Mesenchymal stem cell (in vitro differentiated cells and primary cell): Measurements from ENCODE around the gene FILIP1L.

Experiments used
- DNase-seq: peaks from one replicate; pipeline ENCODE4 v3.0.0-alpha.2; 2013
- H2AFZ ChIP-seq: one replicate; pipeline ENCODE4 v1.6.1; 2013; ENCODE audit warnings: low read depth, mild to moderate bottlenecking, control low read depth, inconsistent platforms, low read length, moderate library complexity
- H2AK5ac ChIP-seq: 2 replicates; pipeline ENCODE4 v1.6.1; 2013; ENCODE audit warnings: low read length, moderate library complexity, mild to moderate bottlenecking, inconsistent platforms; ENCODE audit not compliant: severe bottlenecking
- H2BK120ac ChIP-seq: one replicate; pipeline ENCODE4 v1.6.1; 2013; ENCODE audit warnings: low read depth, mild to moderate bottlenecking, inconsistent platforms, low read length, moderate library complexity
- H2BK12ac ChIP-seq, 2 experiments: one replicate each; pipeline ENCODE4 v1.6.1; 2013; ENCODE audit warnings: inconsistent platforms in 2 of 2, low read length in 2 of 2, mild to moderate bottlenecking in 2 of 2, moderate library complexity in 2 of 2, control low read depth in 1 of 2
- H2BK15ac ChIP-seq: one replicate; pipeline ENCODE4 v1.6.1; 2013; ENCODE audit warnings: mild to moderate bottlenecking, low read depth, inconsistent platforms; ENCODE audit not compliant: poor library complexity, severe bottlenecking
- H2BK5ac ChIP-seq: 2 replicates; pipeline ENCODE4 v1.6.1; 2013; ENCODE audit warnings: low read depth, mild to moderate bottlenecking, low read length, control low read depth, inconsistent platforms; ENCODE audit not compliant: poor library complexity, severe bottlenecking
- H3K14ac ChIP-seq, 2 experiments: one replicate each; pipeline ENCODE4 v1.6.1; 2013; ENCODE audit warnings: inconsistent platforms in 2 of 2, low read length in 2 of 2, control low read depth in 1 of 2, mild to moderate bottlenecking in 1 of 2, moderate library complexity in 1 of 2
- H3K18ac ChIP-seq, 2 experiments: one replicate each; pipeline ENCODE4 v1.6.1; 2013; ENCODE audit warnings: inconsistent platforms in 2 of 2, low read length in 2 of 2, control low read depth in 1 of 2, low read depth in 1 of 2, mild to moderate bottlenecking in 1 of 2
- H3K23ac ChIP-seq, 2 experiments: one replicate each; pipeline ENCODE4 v1.6.1; 2013; ENCODE audit warnings: inconsistent platforms in 2 of 2, low read length in 2 of 2, mild to moderate bottlenecking in 2 of 2, moderate library complexity in 2 of 2, control low read depth in 1 of 2
- H3K27ac ChIP-seq: 2 replicates; pipeline ENCODE4 v1.5.1; 2013; ENCODE audit warnings: mild to moderate bottlenecking, moderate library complexity, low read length, control low read depth, inconsistent platforms; ENCODE audit not compliant: poor library complexity, severe bottlenecking
- H3K27me3 ChIP-seq, 2 experiments: 2 replicates each; pipeline versions ENCODE4 v1.6.1 to v1.7.0; 2013; ENCODE audit warnings: low read length in 2 of 2, mild to moderate bottlenecking in 2 of 2, moderate library complexity in 2 of 2, control low read depth in 1 of 2, inconsistent platforms in 1 of 2; ENCODE audit not compliant: control insufficient read depth in 1 of 2, insufficient read depth in 1 of 2
- H3K36me3 ChIP-seq, 2 experiments: 2 replicates each; pipeline versions ENCODE4 v1.6.1 to v1.7.0; 2013; ENCODE audit warnings: low read length in 2 of 2, control low read depth in 1 of 2, inconsistent platforms in 1 of 2, low read depth in 1 of 2, mild to moderate bottlenecking in 1 of 2; ENCODE audit not compliant: insufficient read depth in 2 of 2, control insufficient read depth in 1 of 2
- H3K4ac ChIP-seq, 2 experiments: one replicate each; pipeline ENCODE4 v1.6.1; 2013; ENCODE audit warnings: inconsistent platforms in 2 of 2, low read length in 2 of 2, mild to moderate bottlenecking in 2 of 2, moderate library complexity in 2 of 2, control low read depth in 1 of 2, low read depth in 1 of 2
- H3K4me1 ChIP-seq: 2 replicates; pipeline ENCODE4 v1.6.1; 2013; ENCODE audit warnings: low read depth, low read length, control low read depth; ENCODE audit not compliant: control insufficient read depth, insufficient read depth
- H3K4me2 ChIP-seq: 2 replicates; pipeline ENCODE4 v1.6.1; 2013; ENCODE audit warnings: low read length, mild to moderate bottlenecking, inconsistent platforms; ENCODE audit not compliant: poor library complexity, severe bottlenecking
- H3K4me3 ChIP-seq, 2 experiments: 2 replicates each; pipeline versions ENCODE4 v1.5.1 to v1.7.0; 2013; ENCODE audit warnings: low read length in 2 of 2, mild to moderate bottlenecking in 2 of 2, control low read depth in 1 of 2, low read depth in 1 of 2; ENCODE audit not compliant: insufficient read depth in 1 of 2
- H3K79me1 ChIP-seq: replicated peaks from 2 replicates; pipeline ENCODE4 v1.6.1; 2013; ENCODE audit warnings: mild to moderate bottlenecking, control low read depth, low read length, inconsistent platforms; ENCODE audit not compliant: poor library complexity, severe bottlenecking
- H3K9ac ChIP-seq: 2 replicates; pipeline ENCODE4 v1.7.0; 2013; ENCODE audit warnings: mild to moderate bottlenecking, low read length, moderate library complexity
- H3K9me3 ChIP-seq: 2 replicates; pipeline ENCODE4 v1.7.0; 2013; ENCODE audit warnings: mild to moderate bottlenecking, low read length; ENCODE audit not compliant: control insufficient read depth
- H4K8ac ChIP-seq: one replicate; pipeline ENCODE4 v1.6.1; 2013; ENCODE audit warnings: inconsistent platforms, mild to moderate bottlenecking, low read length, moderate library complexity
- H4K91ac ChIP-seq: one replicate; pipeline ENCODE4 v1.6.1; 2013; ENCODE audit warnings: mild to moderate bottlenecking, low read length, inconsistent platforms
- WGBS: methylation state at CpG from one replicate; pipeline ENCODE4 v1.1.7; 2013; ENCODE audit warnings: mixed read lengths; 5-methylcytosine and 5-hydroxymethylcytosine counted together

The FILIP1L gene

GRCh38 chr3:99921986-99922385 lies 192.3 kb downstream of the FILIP1L start:
- no peak overlapping the region for H3K14ac ChIP-seq
- 94% methylated on average over 1 of the region's 1 CpG for WGBS
- DNase-seq, result no peak

GRCh38 chr3:99921377-99921695 lies 193.0 kb downstream of the FILIP1L start:
- Histone ChIP-seq H3K36me3 (no peaks in the 10 kb centered on the region), H3K4ac (no peak overlapping the region), H2AFZ (peak overlapping the region; percentile 66), H4K8ac (no peak overlapping the region), H2BK15ac (no peak overlapping the region), H3K27ac (no peak overlapping the region), H2AK5ac (peak overlapping the region; percentile 13), H2BK12ac (peak overlapping the region in 1 of 2 experiments; percentile 79), H3K27me3 (no peaks in the 10 kb centered on the region), H3K18ac (peak overlapping the region in 1 of 2 experiments; percentile 1), H3K4me1 (no peaks in the 10 kb centered on the region), H2BK120ac (no peak overlapping the region), H4K91ac (peak overlapping the region; percentile 5), H3K79me1 (no peaks in the 10 kb centered on the region), H3K23ac (no peak overlapping the region), H2BK5ac (no peak overlapping the region), H3K9me3 (no peaks in the 10 kb centered on the region), H3K4me3 (no peak overlapping the region), H3K14ac (no peak overlapping the region), H3K9ac (no peak overlapping the region), H3K4me2 (no peak overlapping the region)
- DNase-seq, result no peak
- WGBS, result 79% methylated on average over 1 of the region's 1 CpG

More at GRCh38 chr3:99921986-99922385, 192.3 kb downstream of the FILIP1L start:
- no peak overlapping the region for H2AK5ac ChIP-seq
- no peak overlapping the region for H3K27ac ChIP-seq
- H3K79me1 ChIP-seq, result peaks cover 2% of the 10 kb centered on the region
- no peaks in the 10 kb centered on the region for H3K4me1 ChIP-seq
- H3K36me3 ChIP-seq, result no peaks in the 10 kb centered on the region
- H3K9ac ChIP-seq, result no peak overlapping the region
- no peaks in the 10 kb centered on the region for H3K27me3 ChIP-seq
- H2BK15ac ChIP-seq, result no peak overlapping the region
- no peak overlapping the region for H2BK5ac ChIP-seq
- no peak overlapping the region for H2BK120ac ChIP-seq
- H4K8ac ChIP-seq, result no peak overlapping the region
- no peaks in the 10 kb centered on the region for H3K9me3 ChIP-seq
- no peak overlapping the region for H2BK12ac ChIP-seq
- no peak overlapping the region for H3K4me3 ChIP-seq
- no peak overlapping the region for H3K4me2 ChIP-seq
- no peak overlapping the region for H3K18ac ChIP-seq
- H2AFZ ChIP-seq, result no peak overlapping the region
- H3K23ac ChIP-seq, result no peak overlapping the region
- H4K91ac ChIP-seq, result no peak overlapping the region
- H3K4ac ChIP-seq, result no peak overlapping the region

- 66% methylated on average over 9 of the region's 10 CpGs for WGBS
- H3K18ac ChIP-seq, result peak overlapping the region in 1 of 2 experiments; percentile 1
- H2BK5ac ChIP-seq, result no peak overlapping the region
- no peaks in the 10 kb centered on the region for H3K36me3 ChIP-seq
- H2BK12ac ChIP-seq, result peak overlapping the region in 1 of 2 experiments; percentile 79
- H3K4me2 ChIP-seq, result no peak overlapping the region
- peak overlapping the region; percentile 13 for H2AK5ac ChIP-seq
- peak overlapping the region; percentile 66 for H2AFZ ChIP-seq
- H3K27ac ChIP-seq, result no peak overlapping the region
- no peak overlapping the region for H2BK120ac ChIP-seq
- H3K4ac ChIP-seq, result no peak overlapping the region
- H3K4me3 ChIP-seq, result no peak overlapping the region
- H3K79me1 ChIP-seq, result no peaks in the 10 kb centered on the region
- no peak overlapping the region for H3K23ac ChIP-seq
- H2BK15ac ChIP-seq, result no peak overlapping the region
- no peaks in the 10 kb centered on the region for H3K9me3 ChIP-seq
- no peaks in the 10 kb centered on the region for H3K27me3 ChIP-seq
- no peak overlapping the region for H3K14ac ChIP-seq
- no peak overlapping the region for H4K8ac ChIP-seq
- no peaks in the 10 kb centered on the region for H3K4me1 ChIP-seq
- H3K9ac ChIP-seq, result peak overlapping the region; percentile 25
- peak; percentile 60 for DNase-seq
- peak overlapping the region; percentile 5 for H4K91ac ChIP-seq
Observed at GRCh38 chr3:99920481-99921376, 193.6 kb downstream of the FILIP1L start.

- Histone ChIP-seq H2AFZ (no peak overlapping the region), H3K18ac (no peak overlapping the region), H3K4ac (no peak overlapping the region), H3K9me3 (no peaks in the 10 kb centered on the region), H3K4me2 (no peak overlapping the region), H3K27ac (no peak overlapping the region), H2BK12ac (no peak overlapping the region), H3K4me3 (no peak overlapping the region), H4K8ac (no peak overlapping the region), H4K91ac (no peak overlapping the region), H2BK15ac (no peak overlapping the region), H2AK5ac (peak overlapping the region; percentile 76), H2BK120ac (no peak overlapping the region), H3K14ac (no peak overlapping the region), H3K9ac (no peak overlapping the region), H3K27me3 (no peaks in the 10 kb centered on the region), H3K36me3 (no peaks in the 10 kb centered on the region), H3K23ac (no peak overlapping the region), H3K79me1 (no peaks in the 10 kb centered on the region), H2BK5ac (no peak overlapping the region), H3K4me1 (no peaks in the 10 kb centered on the region)
- DNase-seq, result no peak
Observed at GRCh38 chr3:99919694-99920093, 194.6 kb downstream of the FILIP1L start.
